Testis (tissue), 2 donors: ENCODE results near the gene EXOSC5.

ENCODE experiments used
- CTCF ChIP-seq, 3 experiments: fragments of 450-650 bp in 2 of 3; fragments of 200-600 bp in 1 of 3; sonication (generic) in 1 of 3; IDR thresholded peaks; one replicate each; pipeline ENCODE4 v1.5.1; 2016 to 2019; ENCODE audit warnings: antibody characterized with exemption in 3 of 3, mild to moderate bottlenecking in 2 of 3, moderate library complexity in 1 of 3
- POLR2A ChIP-seq: fragments of 450-650 bp; IDR thresholded peaks from one replicate; pipeline ENCODE4 v1.6.1; 2017; ENCODE audit warnings: antibody characterized with exemption, mild to moderate bottlenecking, moderate library complexity

- TF ChIP-seq CTCF (IDR thresholded peaks at IDR 0.05) (no peak), POLR2A (no peak)
These were observed 33.8 kb downstream of the EXOSC5 start for GRCh38 chr19:41363371-41363752.
